ENCODE results near the gene ISYNA1. TPM values are rescaled to one million over a fixed set of nuclear protein-coding genes. Genes with fewer than 3 reads are reported as not detected.

ISYNA1 gene
- total RNA-seq, 1 experiment from 2014 or later: 236 TPM

- Mint-ChIP-seq H3K36me3 (no peaks in the 10 kb centered on the region), H3K27me3 (ENCODE audit: low read depth) (no peaks in the 10 kb centered on the region), H3K9me3 (no peaks in the 10 kb centered on the region), H3K27ac (0 out of 2 replicates have a peak overlapping the region, but pooled peaks have one; percentile 5), H3K4me1 (peaks cover 32% of the 10 kb centered on the region), H3K4me3 (no peak overlapping the region)
- CTCF ChIA-PET: interaction anchor here (1.5 to 3.7 kb wide), 5 partner anchors 8 to 34 kb away, joined by 4 to 31 read pairs (median 24); partner anchors contain the start of gene ELL
- TF ChIP-seq CBFB (CRISPR knock-in tag; IDR thresholded peaks at IDR 0.05; ENCODE audit: low read depth) (no peak), E2F1 (CRISPR knock-in tag; IDR thresholded peaks at IDR 0.05) (no peak), JUN (CRISPR knock-in tag; IDR thresholded peaks at IDR 0.05) (no peak), ZNF423 (CRISPR knock-in tag; IDR thresholded peaks at IDR 0.05) (no peak), ZNF512 (CRISPR knock-in tag; IDR thresholded peaks at IDR 0.05; ENCODE audit: borderline replicate concordance) (no peak), FOXK1 (CRISPR knock-in tag; IDR thresholded peaks at IDR 0.05) (no peak), CDX4 (CRISPR knock-in tag; IDR thresholded peaks at IDR 0.05; ENCODE audit: borderline replicate concordance) (no peak), ATF1 (CRISPR knock-in tag; IDR thresholded peaks at IDR 0.05) (no peak), FOXP1 (CRISPR knock-in tag; IDR thresholded peaks at IDR 0.05; ENCODE audit: borderline replicate concordance) (no peak), ELF4 (CRISPR knock-in tag; IDR thresholded peaks at IDR 0.05; ENCODE audit: low read depth) (no peak)
- ATAC-seq: no peak
- POLR2A ChIA-PET: no interaction called here
- no peak for DNase-seq (ENCODE audit: low spot score)
Observed at GRCh38 chr19:18486746-18487145, 48.8 kb upstream of the ISYNA1 start.

GRCh38 chr19:18484992-18485391, 47.1 kb upstream of the ISYNA1 start:
- Mint-ChIP-seq H3K4me1 (peaks cover 31% of the 10 kb centered on the region), H3K27me3 (ENCODE audit: low read depth) (no peaks in the 10 kb centered on the region), H3K36me3 (no peaks in the 10 kb centered on the region), H3K9me3 (no peaks in the 10 kb centered on the region), H3K4me3 (no peak overlapping the region), H3K27ac (peak overlapping the region; percentile 49; the same call in 1 of the 2 replicates)
- POLR2A ChIA-PET: interaction anchor here (0.8 kb wide), 1 partner anchor 105 kb away, joined by 3 read pairs; no protein-coding TSS in a partner anchor
- no peak for TF ChIP-seq ZNF232 (CRISPR knock-in tag; IDR thresholded peaks at IDR 0.05)
- no peak for TF ChIP-seq JUN (CRISPR knock-in tag; IDR thresholded peaks at IDR 0.05)
- no peak for TF ChIP-seq KAT7 (CRISPR knock-in tag; IDR thresholded peaks at IDR 0.05; ENCODE audit: borderline replicate concordance)
- TF ChIP-seq GABPB1 (CRISPR knock-in tag; IDR thresholded peaks at IDR 0.05): no peak
- TF ChIP-seq JAZF1 (CRISPR knock-in tag; IDR thresholded peaks at IDR 0.05): no peak
- no peak for TF ChIP-seq ATF1 (CRISPR knock-in tag; IDR thresholded peaks at IDR 0.05)
- TF ChIP-seq PRRX2 (CRISPR knock-in tag; IDR thresholded peaks at IDR 0.05): no peak
- TF ChIP-seq ZNF671 (CRISPR knock-in tag; IDR thresholded peaks at IDR 0.05): no peak
- no peak for TF ChIP-seq NFE2L1 (CRISPR knock-in tag; IDR thresholded peaks at IDR 0.05)
- TF ChIP-seq USF1 (CRISPR knock-in tag; IDR thresholded peaks at IDR 0.05): no peak
- ATAC-seq: no peak
- CTCF ChIA-PET: interaction anchor here (0.5 to 3.7 kb wide), 21 partner anchors 10 to 362 kb away, joined by 3 to 31 read pairs (median 5); partner anchors contain the start of gene ELL
- DNase-seq (ENCODE audit: low spot score): no peak

- H3K9me3 Mint-ChIP-seq: no peaks in the 10 kb centered on the region
- ChIA-PET POLR2A (no interaction called here), CTCF (interaction anchor here (0.8 to 3.7 kb wide), 9 partner anchors 9 to 227 kb away, joined by 3 to 31 read pairs (median 6); partner anchors contain the start of gene ELL)
- TF ChIP-seq CREB1 (CRISPR knock-in tag; IDR thresholded peaks at IDR 0.05) (no peak), IRF1 (CRISPR knock-in tag; IDR thresholded peaks at IDR 0.05) (no peak), RELA (CRISPR knock-in tag; IDR thresholded peaks at IDR 0.05; ENCODE audit: borderline replicate concordance) (no peak), ZNF121 (CRISPR knock-in tag; IDR thresholded peaks at IDR 0.05) (no peak), ZNF532 (CRISPR knock-in tag; IDR thresholded peaks at IDR 0.05; ENCODE audit: borderline replicate concordance) (no peak), ZNF423 (CRISPR knock-in tag; IDR thresholded peaks at IDR 0.05) (no peak)
Observed at GRCh38 chr19:18483119-18483890, 45.4 kb upstream of the ISYNA1 start.

More at GRCh38 chr19:18483119-18483890, 45.4 kb upstream of the ISYNA1 start:
- Mint-ChIP-seq H3K36me3 (no peaks in the 10 kb centered on the region), H3K4me1 (peaks cover 23% of the 10 kb centered on the region), H3K4me3 (no peak overlapping the region), H3K27me3 (ENCODE audit: low read depth) (no peaks in the 10 kb centered on the region), H3K27ac (0 out of 2 replicates have a peak overlapping the region, but pooled peaks have one; percentile 27)
- no peak for DNase-seq (ENCODE audit: low spot score)
- no peak for ATAC-seq

Measured in WTC11 (cell line).